ENCODE measurements around the gene SLC13A4. TPM values are rescaled to one million over a fixed set of nuclear protein-coding genes. Genes with fewer than 3 reads are reported as not detected.
"Not testable (repeated sequence)": the region's sequence is repeated elsewhere in the genome, so short reads cannot be mapped to it uniquely, and the experiment has no call there.

Gene SLC13A4
- total RNA-seq, 1 donor from 2014 or later, result not detected

- DNase-seq (ENCODE audit: low read depth), result no peak
- no peak for TF ChIP-seq CTCF (conservative IDR thresholded peaks at IDR 0.05; ENCODE audit: low read depth, low read length)
- H3K4me3 ChIP-seq (ENCODE audit: low read depth, low read length), result no peak overlapping the region
These were observed 14.4 kb upstream of the SLC13A4 start for GRCh38 chr7:135742371-135742770.

- no peak overlapping the region for H3K4me3 ChIP-seq (ENCODE audit: low read depth, low read length)
- DNase-seq (ENCODE audit: low read depth), result no peak
- TF ChIP-seq CTCF (conservative IDR thresholded peaks at IDR 0.05; ENCODE audit: low read depth, low read length), result no peak
These were observed 13.9 kb upstream of the SLC13A4 start for GRCh38 chr7:135741905-135742304.

GRCh38 chr7:135740889-135741288, 12.9 kb upstream of the SLC13A4 start:
- no peak for TF ChIP-seq CTCF (conservative IDR thresholded peaks at IDR 0.05; ENCODE audit: low read depth, low read length)
- H3K4me3 ChIP-seq (ENCODE audit: low read depth, low read length), result no peak overlapping the region
- DNase-seq (ENCODE audit: low read depth), result no peak

- not testable (repeated sequence) for DNase-seq (ENCODE audit: low read depth); H3K4me3 ChIP-seq (ENCODE audit: low read depth, low read length)
These were observed 9.3 kb upstream of the SLC13A4 start for GRCh38 chr7:135737306-135737647.

GRCh38 chr7:135736586-135737305, 8.8 kb upstream of the SLC13A4 start:
- peak; percentile 6 for TF ChIP-seq CTCF (conservative IDR thresholded peaks at IDR 0.05; ENCODE audit: low read depth, low read length)
- no peak overlapping the region for H3K4me3 ChIP-seq (ENCODE audit: low read depth, low read length)
- DNase-seq (ENCODE audit: low read depth), result no peak

GRCh38 chr7:135734343-135734689, 6.3 kb upstream of the SLC13A4 start:
- no peak for TF ChIP-seq CTCF (conservative IDR thresholded peaks at IDR 0.05; ENCODE audit: low read depth, low read length)
- DNase-seq (ENCODE audit: low read depth), result no peak
- H3K4me3 ChIP-seq (ENCODE audit: low read depth, low read length), result no peak overlapping the region

GRCh38 chr7:135733603-135734342, 5.8 kb upstream of the SLC13A4 start:
- no peak for DNase-seq (ENCODE audit: low read depth)
- TF ChIP-seq CTCF (conservative IDR thresholded peaks at IDR 0.05; ENCODE audit: low read depth, low read length), result no peak
- H3K4me3 ChIP-seq (ENCODE audit: low read depth, low read length), result no peak overlapping the region
